MCF 10A (cell line): ENCODE measurements around the gene TP53BP2. TPM values are rescaled to one million over a fixed set of nuclear protein-coding genes. Genes with fewer than 3 reads are reported as not detected.

ENCODE experiments used
- BruUV-seq: library from RNA; stranded (reverse); fragments of 400-500 nt; replicated peaks from 2 replicates; lab custom pipeline; 2021; lab: Mats Ljungman, UMichigan
- CTCF ChIA-PET: fragments of 300-600 bp; sonication (Branson Sonifier 250); formaldehyde crosslinking; extraction: SDS; loops from one replicate; lab custom pipeline; 2021; ENCODE audit warnings: antibody characterized with exemption, inconsistent platforms; lab: Yijun Ruan, JAX
- POLR2A ChIA-PET: fragments of 300-600, 350-650 bp; sonication (Branson Sonifier 250); formaldehyde crosslinking; extraction: SDS; loops from one replicate; lab custom pipeline; 2020; ENCODE audit warnings: antibody characterized with exemption, inconsistent platforms; lab: Yijun Ruan, JAX
- DNase-seq: peaks from one replicate; pipeline ENCODE4 v3.0.0-alpha.2; 2018; ENCODE audit not compliant: unreplicated experiment
- H3K27ac Mint-ChIP-seq: one replicate; pipeline ENCODE4 v1.8.0; 2022; ENCODE audit warnings: mild to moderate bottlenecking, low read depth, mixed read lengths; ENCODE audit not compliant: unreplicated experiment
- H3K27me3 Mint-ChIP-seq: one replicate; pipeline ENCODE4 v1.8.0; 2022; ENCODE audit warnings: mixed read lengths; ENCODE audit not compliant: insufficient read depth, unreplicated experiment
- H3K36me3 Mint-ChIP-seq: one replicate; pipeline ENCODE4 v1.8.0; 2022; ENCODE audit warnings: mild to moderate bottlenecking, moderate library complexity, mixed read lengths; ENCODE audit not compliant: insufficient read depth, unreplicated experiment
- H3K4me1 Mint-ChIP-seq: one replicate; pipeline ENCODE4 v1.8.0; 2022; ENCODE audit warnings: mixed read lengths; ENCODE audit not compliant: insufficient read depth, unreplicated experiment
- H3K4me3 Mint-ChIP-seq: one replicate; pipeline ENCODE4 v1.8.0; 2022; ENCODE audit warnings: mild to moderate bottlenecking, moderate library complexity, mixed read lengths; ENCODE audit not compliant: unreplicated experiment
- H3K9me3 Mint-ChIP-seq: one replicate; pipeline ENCODE4 v1.8.0; 2022; ENCODE audit warnings: mixed read lengths; ENCODE audit not compliant: unreplicated experiment
- intact Hi-C: fragments of 100-400 bp; cut with micrococcal nuclease; formaldehyde crosslinking; loops from 2 replicates; pipeline ENCODE4 v1.14.1; 2022
- total RNA-seq: library from RNA; stranded (reverse); gene quantifications from 2 replicates; pipeline ENCODE4 v1.2.3, GENCODE V29; 2022
- TF ChIP-seq, protein P1 (sequence below): fragments of 200-600 bp; IDR thresholded peaks from one replicate; pipeline ENCODE4 v1.8.0; 2022; ENCODE audit warnings: antibody characterized with exemption, mild to moderate bottlenecking; ENCODE audit not compliant: unreplicated experiment

The TP53BP2 gene
- total RNA-seq, 1 experiment from 2014 or later = 64.0 TPM

GRCh38 chr1:223765719-223766340 lies 79.9 kb downstream of the TP53BP2 start:
- Mint-ChIP-seq H3K9me3 (no peaks in the 10 kb centered on the region), H3K36me3 (peaks cover 89% of the 10 kb centered on the region), H3K4me3 (no peak overlapping the region), H3K27me3 (no peaks in the 10 kb centered on the region), H3K4me1 (peaks cover 16% of the 10 kb centered on the region), H3K27ac (peak overlapping the region; percentile 49)
- ChIA-PET POLR2A (interaction anchor here (1.0 kb wide), 1 partner anchor 33 kb away, joined by 3 read pairs; no protein-coding TSS in a partner anchor), CTCF (interaction anchor here (0.8 to 2.3 kb wide), 4 partner anchors 8 to 70 kb away, joined by 4 to 7 read pairs (median 6); no protein-coding TSS in a partner anchor)
- intact Hi-C loops = no loop called here
- DNase-seq = no peak
- TF ChIP-seq, protein P1, sequence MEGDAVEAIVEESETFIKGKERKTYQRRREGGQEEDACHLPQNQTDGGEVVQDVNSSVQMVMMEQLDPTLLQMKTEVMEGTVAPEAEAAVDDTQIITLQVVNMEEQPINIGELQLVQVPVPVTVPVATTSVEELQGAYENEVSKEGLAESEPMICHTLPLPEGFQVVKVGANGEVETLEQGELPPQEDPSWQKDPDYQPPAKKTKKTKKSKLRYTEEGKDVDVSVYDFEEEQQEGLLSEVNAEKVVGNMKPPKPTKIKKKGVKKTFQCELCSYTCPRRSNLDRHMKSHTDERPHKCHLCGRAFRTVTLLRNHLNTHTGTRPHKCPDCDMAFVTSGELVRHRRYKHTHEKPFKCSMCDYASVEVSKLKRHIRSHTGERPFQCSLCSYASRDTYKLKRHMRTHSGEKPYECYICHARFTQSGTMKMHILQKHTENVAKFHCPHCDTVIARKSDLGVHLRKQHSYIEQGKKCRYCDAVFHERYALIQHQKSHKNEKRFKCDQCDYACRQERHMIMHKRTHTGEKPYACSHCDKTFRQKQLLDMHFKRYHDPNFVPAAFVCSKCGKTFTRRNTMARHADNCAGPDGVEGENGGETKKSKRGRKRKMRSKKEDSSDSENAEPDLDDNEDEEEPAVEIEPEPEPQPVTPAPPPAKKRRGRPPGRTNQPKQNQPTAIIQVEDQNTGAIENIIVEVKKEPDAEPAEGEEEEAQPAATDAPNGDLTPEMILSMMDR = no peak
- no TSS peak for BruUV-seq

- no TSS peak for BruUV-seq
- ChIA-PET CTCF (interaction anchor here (0.8 to 6.8 kb wide), 5 partner anchors 8 to 69 kb away, joined by 4 to 62 read pairs (median 7); no protein-coding TSS in a partner anchor), POLR2A (interaction anchor here (1.0 kb wide), 1 partner anchor 33 kb away, joined by 3 read pairs; no protein-coding TSS in a partner anchor)
- Mint-ChIP-seq H3K36me3 (peaks cover 89% of the 10 kb centered on the region), H3K9me3 (no peaks in the 10 kb centered on the region), H3K27ac (peak overlapping the region; percentile 49), H3K4me3 (no peak overlapping the region), H3K4me1 (peaks cover 9% of the 10 kb centered on the region), H3K27me3 (no peaks in the 10 kb centered on the region)
- TF ChIP-seq, protein P1 = no peak
- no peak for DNase-seq
- intact Hi-C loops = no loop called here
Observed at GRCh38 chr1:223765036-223765718, 80.6 kb downstream of the TP53BP2 start.

- H3K27ac Mint-ChIP-seq = peak overlapping the region; percentile 78
- peaks cover 89% of the 10 kb centered on the region for H3K36me3 Mint-ChIP-seq
- BruUV-seq = no TSS peak
- DNase-seq = no peak
- intact Hi-C loops = no loop called here
- TF ChIP-seq, protein P1 = no peak
- H3K4me1 Mint-ChIP-seq = no peaks in the 10 kb centered on the region
- no peaks in the 10 kb centered on the region for H3K9me3 Mint-ChIP-seq
- ChIA-PET POLR2A (interaction anchor here (1.0 to 1.4 kb wide), 6 partner anchors 8 to 65 kb away, joined by 3 to 9 read pairs (median 4); no protein-coding TSS in a partner anchor), CTCF (interaction anchor here (0.6 to 6.8 kb wide), 14 partner anchors 8 to 669 kb away, joined by 3 to 62 read pairs (median 5); partner anchors contain the start of gene CAPN2)
- no peaks in the 10 kb centered on the region for H3K27me3 Mint-ChIP-seq
- no peak overlapping the region for H3K4me3 Mint-ChIP-seq
Observed at GRCh38 chr1:223763881-223764280, 81.9 kb downstream of the TP53BP2 start.

DNA sequence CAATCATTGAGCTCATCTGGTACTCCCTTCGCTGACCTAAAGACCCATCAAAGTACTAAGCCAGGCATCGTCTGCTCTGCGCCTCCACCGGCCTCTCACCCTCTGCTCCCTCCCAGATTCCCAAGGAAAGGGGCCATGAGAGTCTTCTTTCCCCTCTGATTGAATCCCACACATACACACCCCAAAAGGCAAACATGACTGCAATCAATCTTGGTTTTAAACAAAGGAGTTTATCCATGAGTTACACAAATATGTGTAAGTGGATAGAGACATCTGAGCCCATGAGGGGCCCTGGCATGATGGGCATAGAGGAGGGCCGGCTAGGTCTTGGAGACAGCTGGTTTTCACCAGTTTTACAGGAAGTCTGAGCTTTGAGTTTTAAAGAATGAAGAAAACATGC lies 82.5 kb downstream of the TP53BP2 start:
- no peak overlapping the region for H3K4me3 Mint-ChIP-seq
- BruUV-seq = no TSS peak
- intact Hi-C loops = no loop called here
- no peaks in the 10 kb centered on the region for H3K4me1 Mint-ChIP-seq
- TF ChIP-seq, protein P1 = no peak
- H3K36me3 Mint-ChIP-seq = peaks cover 89% of the 10 kb centered on the region
- no peaks in the 10 kb centered on the region for H3K27me3 Mint-ChIP-seq
- ChIA-PET CTCF (interaction anchor here (0.6 to 6.8 kb wide), 8 partner anchors 8 to 313 kb away, joined by 3 to 62 read pairs (median 7); partner anchors contain the start of gene CAPN2), POLR2A (interaction anchor here (0.7 to 1.5 kb wide), 8 partner anchors 9 to 65 kb away, joined by 3 to 9 read pairs (median 3); no protein-coding TSS in a partner anchor)
- DNase-seq = no peak
- H3K27ac Mint-ChIP-seq = peak overlapping the region; percentile 78
- no peaks in the 10 kb centered on the region for H3K9me3 Mint-ChIP-seq
